OCI-LY7 (cell line): ENCODE measurements around the gene CHRNG. TPM values are rescaled to one million over a fixed set of nuclear protein-coding genes. Genes with fewer than 3 reads are reported as not detected.

Experiments
- BruUV-seq: library from RNA; stranded (reverse); fragments of 400-500 nt; replicated peaks from 2 replicates; lab custom pipeline; 2021; lab: Mats Ljungman, UMichigan
- CTCF ChIA-PET: fragments of 300-600 bp; sonication (Branson Sonifier 250); formaldehyde crosslinking; loops from one replicate; lab custom pipeline; 2022; ENCODE audit warnings: antibody characterized with exemption; ENCODE audit not compliant: unreplicated experiment; lab: Charles Lee
- POLR2A ChIA-PET: fragments of 300-600 bp; sonication (Branson Sonifier 250); formaldehyde crosslinking; loops from one replicate; lab custom pipeline; 2022; ENCODE audit warnings: antibody characterized with exemption; lab: Charles Lee
- DNase-seq: peaks from one replicate; pipeline ENCODE4 v3.0.0-alpha.2; 2015; ENCODE audit warnings: low spot score
- H2AFZ ChIP-seq: fragments of 200-600 bp; sonication (generic), shearing (Covaris generic); 2 replicates; pipeline ENCODE4 v1.6.1; 2014; ENCODE audit warnings: mild to moderate bottlenecking, antibody characterized with exemption, low read length, moderate library complexity
- H3K27ac ChIP-seq: fragments of 200-600 bp; sonication (generic); 2 replicates; pipeline ENCODE4 v1.5.1; 2014; ENCODE audit warnings: mixed run types, low read depth, mild to moderate bottlenecking, moderate library complexity, low read length, inconsistent platforms; ENCODE audit not compliant: poor library complexity, severe bottlenecking
- H3K36me3 ChIP-seq: fragments of 200-600 bp; sonication (generic); 2 replicates; pipeline ENCODE4 v1.6.1; 2014; ENCODE audit warnings: mild to moderate bottlenecking, antibody characterized with exemption, low read length, moderate library complexity, mixed read lengths; ENCODE audit not compliant: insufficient read depth
- H3K4me1 ChIP-seq: fragments of 200-600 bp; sonication (generic); 2 replicates; pipeline ENCODE4 v1.5.1; 2014; ENCODE audit warnings: mild to moderate bottlenecking, low read length; ENCODE audit not compliant: insufficient read depth, poor library complexity, severe bottlenecking
- H3K4me2 ChIP-seq: fragments of 200-600 bp; sonication (generic); 2 replicates; pipeline ENCODE4 v1.6.1; 2014; ENCODE audit warnings: mild to moderate bottlenecking, low read length
- H3K4me3 ChIP-seq: fragments of 200-600 bp; sonication (generic); 2 replicates; pipeline ENCODE4 v1.5.1; 2014; ENCODE audit warnings: mild to moderate bottlenecking, low read depth, low read length; ENCODE audit not compliant: poor library complexity, severe bottlenecking
- H3K79me2 ChIP-seq: fragments of 200-600 bp; sonication (generic); 2 replicates; pipeline ENCODE4 v1.6.1; 2016; ENCODE audit warnings: low read depth, mild to moderate bottlenecking, low read length, moderate library complexity, mixed read lengths; ENCODE audit not compliant: insufficient read depth
- H3K9me2 ChIP-seq: fragments of 200-600 bp; sonication (generic); 2 replicates; pipeline ENCODE4 v1.6.1; 2016; ENCODE audit warnings: mild to moderate bottlenecking, low read length, mixed read lengths; ENCODE audit not compliant: insufficient read depth
- H3K9me3 ChIP-seq: fragments of 200-600 bp; sonication (generic); 2 replicates; pipeline ENCODE4 v1.6.1; 2014; ENCODE audit warnings: mild to moderate bottlenecking, mixed run types, low read length, mixed read lengths
- H4K20me1 ChIP-seq: fragments of 200-600 bp; sonication (generic); 2 replicates; pipeline ENCODE4 v1.6.1; 2014; ENCODE audit warnings: mild to moderate bottlenecking, antibody characterized with exemption, low read length, moderate library complexity, mixed read lengths; ENCODE audit not compliant: insufficient read depth
- EZH2phosphoT487 ChIP-seq: fragments of 200-600 bp; sonication (generic); IDR thresholded peaks from 2 replicates; pipeline ENCODE4 v1.6.1; 2018; ENCODE audit warnings: low read depth, borderline replicate concordance, mild to moderate bottlenecking, mixed run types, antibody characterized with exemption, low read length, moderate library complexity, mixed read lengths
- intact Hi-C: fragments of 100-400 bp; cut with micrococcal nuclease; formaldehyde crosslinking; loops from one replicate; pipeline ENCODE4 v1.10.0; 2022; ENCODE audit not compliant: unreplicated experiment
- total RNA-seq, 2 experiments: library from RNA; depleted of rRNA in 1 of 2; stranded (reverse); fragments of >200 nt in 1 of 2; shearing (Covaris generic) in 1 of 2; gene quantifications; 2 replicates each; pipeline ENCODE4 v1.2.3, GENCODE V29; 2014 to 2022
- TF ChIP-seq, protein P1 (sequence below): fragments of 200-600 bp; sonication (generic); conservative IDR thresholded peaks from 2 replicates; pipeline ENCODE4 v1.5.1; 2014; ENCODE audit warnings: mild to moderate bottlenecking, antibody characterized with exemption, low read length, moderate library complexity, mixed read lengths

CHRNG gene
- total RNA-seq, 2 experiments from 2014 or later = not detected

DNA sequence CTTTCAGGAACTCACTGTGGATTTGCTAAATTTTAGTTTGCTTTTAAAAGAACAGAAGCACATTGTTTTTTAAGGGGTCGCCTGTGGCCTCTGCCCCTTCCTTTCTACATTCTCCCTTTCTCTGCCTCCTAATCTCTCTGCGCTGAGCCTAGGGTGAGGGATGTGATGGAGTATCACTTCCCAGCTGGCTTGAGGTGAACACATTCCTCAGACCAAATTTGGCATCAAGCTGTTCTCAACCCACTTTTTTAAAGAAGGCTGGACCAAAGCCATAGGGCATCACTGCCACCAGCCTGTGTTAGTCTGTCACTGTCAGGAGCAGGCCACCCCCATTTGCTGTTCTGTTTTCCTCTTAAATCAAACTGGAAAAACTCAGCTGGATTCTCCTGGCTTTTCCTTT lies 38.3 kb downstream of the CHRNG start:
- POLR2A ChIA-PET = interaction anchor here (0.7 kb wide), 2 partner anchors 81 to 319 kb away, joined by 3 read pairs; no protein-coding TSS in a partner anchor
- no TSS peak for BruUV-seq

DNA sequence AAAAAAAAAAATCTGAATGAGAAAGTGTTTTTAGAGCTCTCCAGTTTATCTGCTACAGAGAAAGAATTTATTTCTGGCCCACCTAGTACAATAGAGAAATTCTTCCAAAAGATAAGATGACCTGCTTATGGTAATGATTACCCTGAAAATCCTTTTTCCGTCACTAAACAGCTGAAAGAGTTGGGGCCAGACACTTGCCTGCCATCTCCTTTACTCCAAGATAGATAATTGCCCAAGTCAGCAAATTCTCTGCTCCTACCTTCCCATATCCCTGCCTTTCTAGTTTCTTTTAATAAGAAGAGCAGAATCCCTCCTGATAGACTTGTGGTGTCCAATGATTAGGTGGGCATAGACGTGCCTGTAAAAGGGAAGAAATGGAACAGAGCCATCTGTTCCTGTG lies 39.1 kb downstream of the CHRNG start:
- POLR2A ChIA-PET = interaction anchor here (0.7 kb wide), 2 partner anchors 80 to 318 kb away, joined by 3 read pairs; no protein-coding TSS in a partner anchor
- H3K36me3 ChIP-seq = peaks cover 32% of the 10 kb centered on the region
- intact Hi-C loops = no loop called here

More for the DNA sequence above, 38.3 kb downstream of the CHRNG start:
- Histone ChIP-seq H3K4me3 (no peak overlapping the region), H3K27ac (no peak overlapping the region), H2AFZ (no peak overlapping the region), H3K36me3 (peaks cover 36% of the 10 kb centered on the region), H3K79me2 (no peaks in the 10 kb centered on the region), H3K4me1 (peaks cover 9% of the 10 kb centered on the region), H3K9me3 (no peaks in the 10 kb centered on the region), H3K9me2 (no peaks in the 10 kb centered on the region), H3K4me2 (no peak overlapping the region), H4K20me1 (no peaks in the 10 kb centered on the region)
- CTCF ChIA-PET = no interaction called here
- intact Hi-C loops = no loop called here
- no peak for DNase-seq
- TF ChIP-seq, protein P1, sequence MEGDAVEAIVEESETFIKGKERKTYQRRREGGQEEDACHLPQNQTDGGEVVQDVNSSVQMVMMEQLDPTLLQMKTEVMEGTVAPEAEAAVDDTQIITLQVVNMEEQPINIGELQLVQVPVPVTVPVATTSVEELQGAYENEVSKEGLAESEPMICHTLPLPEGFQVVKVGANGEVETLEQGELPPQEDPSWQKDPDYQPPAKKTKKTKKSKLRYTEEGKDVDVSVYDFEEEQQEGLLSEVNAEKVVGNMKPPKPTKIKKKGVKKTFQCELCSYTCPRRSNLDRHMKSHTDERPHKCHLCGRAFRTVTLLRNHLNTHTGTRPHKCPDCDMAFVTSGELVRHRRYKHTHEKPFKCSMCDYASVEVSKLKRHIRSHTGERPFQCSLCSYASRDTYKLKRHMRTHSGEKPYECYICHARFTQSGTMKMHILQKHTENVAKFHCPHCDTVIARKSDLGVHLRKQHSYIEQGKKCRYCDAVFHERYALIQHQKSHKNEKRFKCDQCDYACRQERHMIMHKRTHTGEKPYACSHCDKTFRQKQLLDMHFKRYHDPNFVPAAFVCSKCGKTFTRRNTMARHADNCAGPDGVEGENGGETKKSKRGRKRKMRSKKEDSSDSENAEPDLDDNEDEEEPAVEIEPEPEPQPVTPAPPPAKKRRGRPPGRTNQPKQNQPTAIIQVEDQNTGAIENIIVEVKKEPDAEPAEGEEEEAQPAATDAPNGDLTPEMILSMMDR = no peak
- TF ChIP-seq EZH2phosphoT487 = no peak

DNA sequence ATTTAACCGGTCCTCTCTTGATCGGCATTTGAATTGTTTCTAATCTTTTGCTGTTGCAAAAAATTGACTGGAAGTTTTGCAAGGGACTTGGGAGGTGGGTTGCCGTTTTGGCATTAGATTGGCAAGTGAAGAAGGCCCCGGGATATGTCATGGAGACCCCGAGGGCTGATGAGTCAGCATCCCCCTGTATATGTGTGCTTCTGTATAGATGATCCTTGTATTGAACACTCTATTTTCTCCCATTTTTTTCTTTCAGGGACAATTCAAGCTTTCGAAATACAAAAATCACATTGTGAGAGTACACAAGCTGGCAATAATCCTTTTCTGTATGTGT lies 41.1 kb downstream of the CHRNG start:
- ChIA-PET POLR2A (interaction anchor here (0.5 kb wide), 1 partner anchor 1746 kb away, joined by 3 read pairs; no protein-coding TSS in a partner anchor), CTCF (no interaction called here)
- DNase-seq = no peak
- peaks cover 9% of the 10 kb centered on the region for H3K4me1 ChIP-seq
- no peaks in the 10 kb centered on the region for H3K79me2 ChIP-seq
- no TSS peak for BruUV-seq
- no peaks in the 10 kb centered on the region for H3K9me2 ChIP-seq
- no peaks in the 10 kb centered on the region for H3K9me3 ChIP-seq
- no peak overlapping the region for H3K4me3 ChIP-seq
- no peak for TF ChIP-seq EZH2phosphoT487
- TF ChIP-seq, protein P1 = no peak
- H2AFZ ChIP-seq = no peak overlapping the region
- no peaks in the 10 kb centered on the region for H4K20me1 ChIP-seq
- H3K27ac ChIP-seq = no peak overlapping the region
- intact Hi-C loops = no loop called here
- no peak overlapping the region for H3K4me2 ChIP-seq
- peaks cover 18% of the 10 kb centered on the region; the same call in 1 of the 2 replicates for H3K36me3 ChIP-seq

More for the DNA sequence above, 39.1 kb downstream of the CHRNG start:
- TF ChIP-seq, protein P1 = no peak
- TF ChIP-seq EZH2phosphoT487 = no peak
- no peak overlapping the region for H3K4me2 ChIP-seq
- H3K4me3 ChIP-seq = no peak overlapping the region
- H4K20me1 ChIP-seq = no peaks in the 10 kb centered on the region
- DNase-seq = no peak
- BruUV-seq = no TSS peak
- H3K9me2 ChIP-seq = no peaks in the 10 kb centered on the region
- no peaks in the 10 kb centered on the region for H3K9me3 ChIP-seq
- peaks cover 9% of the 10 kb centered on the region for H3K4me1 ChIP-seq
- H3K27ac ChIP-seq = no peak overlapping the region
- CTCF ChIA-PET = no interaction called here
- H3K79me2 ChIP-seq = no peaks in the 10 kb centered on the region
- no peak overlapping the region for H2AFZ ChIP-seq
